ENCODE results near the gene RAB3IL1. TPM values are rescaled to one million over a fixed set of nuclear protein-coding genes. Genes with fewer than 3 reads are reported as not detected.
A peak's percentile ranks its signal among the peaks of the same experiment; 100 is the strongest.
"Not testable (repeated sequence)": the region's sequence is repeated elsewhere in the genome, so short reads cannot be mapped to it uniquely, and the experiment has no call there.

Gene RAB3IL1, protein sequence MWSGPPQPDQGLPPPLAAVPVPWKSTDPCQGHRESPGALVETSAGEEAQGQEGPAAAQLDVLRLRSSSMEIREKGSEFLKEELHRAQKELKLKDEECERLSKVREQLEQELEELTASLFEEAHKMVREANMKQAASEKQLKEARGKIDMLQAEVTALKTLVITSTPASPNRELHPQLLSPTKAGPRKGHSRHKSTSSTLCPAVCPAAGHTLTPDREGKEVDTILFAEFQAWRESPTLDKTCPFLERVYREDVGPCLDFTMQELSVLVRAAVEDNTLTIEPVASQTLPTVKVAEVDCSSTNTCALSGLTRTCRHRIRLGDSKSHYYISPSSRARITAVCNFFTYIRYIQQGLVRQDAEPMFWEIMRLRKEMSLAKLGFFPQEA
- total RNA-seq (17.3 TPM), polyA plus RNA-seq (ENCODE audit: insufficient read depth in 1 of 8, insufficient read length in 8 of 8, low replicate concordance in 1 of 8) (10 to 100 TPM; 26.6 to 38.6 (median 35.5) TPM)
- long read RNA-seq, donor 1, partial matches to known transcripts = 0 of 5 reads
- long read RNA-seq, donor 1, other reads (novel, unspliced or antisense) = 0 of 5 reads
- long read RNA-seq, donor 2 = 0 reads
- long read RNA-seq, donor 3, partial matches to known transcripts = 0 of 5 reads
- long read RNA-seq, donor 3, other reads (novel, unspliced or antisense) = 0 of 5 reads
- long read RNA-seq, donor 4, partial matches to known transcripts = 5 of 8 reads
- long read RNA-seq, donor 4, other reads (novel, unspliced or antisense) = 0 of 8 reads
- long read RNA-seq, donor 5, transcript RAB3IL1-206 (2 exons, 858 nt) = minor isoform, 5 of 37 reads
- long read RNA-seq, donor 5, transcript RAB3IL1-202 (10 exons, 2,284 nt) = major isoform, 14 of 37 reads
- long read RNA-seq, donor 5, partial matches to known transcripts = 18 of 37 reads
- long read RNA-seq, donor 5, other reads (novel, unspliced or antisense) = 0 of 37 reads
- long read RNA-seq, donor 6, partial matches to known transcripts = 0 of 1 reads
- long read RNA-seq, donor 6, other reads (novel, unspliced or antisense) = 0 of 1 reads
- long read RNA-seq, donor 7, transcript RAB3IL1-202 (10 exons, 2,284 nt) = major isoform, 6 of 7 reads
- long read RNA-seq, donor 7, partial matches to known transcripts = 0 of 7 reads
- long read RNA-seq, donor 7, other reads (novel, unspliced or antisense) = 0 of 7 reads
- long read RNA-seq, donor 8, partial matches to known transcripts = 0 of 4 reads
- long read RNA-seq, donor 8, other reads (novel, unspliced or antisense) = 0 of 4 reads
- long read RNA-seq, donor 9, partial matches to known transcripts = 0 of 4 reads
- long read RNA-seq, donor 9, other reads (novel, unspliced or antisense) = 0 of 4 reads
- long read RNA-seq, donor 10, partial matches to known transcripts = 16 of 22 reads
- long read RNA-seq, donor 10, other reads (novel, unspliced or antisense) = 0 of 22 reads
- long read RNA-seq, donor 11, partial matches to known transcripts = 0 of 4 reads
- long read RNA-seq, donor 11, other reads (novel, unspliced or antisense) = 0 of 4 reads

DNA sequence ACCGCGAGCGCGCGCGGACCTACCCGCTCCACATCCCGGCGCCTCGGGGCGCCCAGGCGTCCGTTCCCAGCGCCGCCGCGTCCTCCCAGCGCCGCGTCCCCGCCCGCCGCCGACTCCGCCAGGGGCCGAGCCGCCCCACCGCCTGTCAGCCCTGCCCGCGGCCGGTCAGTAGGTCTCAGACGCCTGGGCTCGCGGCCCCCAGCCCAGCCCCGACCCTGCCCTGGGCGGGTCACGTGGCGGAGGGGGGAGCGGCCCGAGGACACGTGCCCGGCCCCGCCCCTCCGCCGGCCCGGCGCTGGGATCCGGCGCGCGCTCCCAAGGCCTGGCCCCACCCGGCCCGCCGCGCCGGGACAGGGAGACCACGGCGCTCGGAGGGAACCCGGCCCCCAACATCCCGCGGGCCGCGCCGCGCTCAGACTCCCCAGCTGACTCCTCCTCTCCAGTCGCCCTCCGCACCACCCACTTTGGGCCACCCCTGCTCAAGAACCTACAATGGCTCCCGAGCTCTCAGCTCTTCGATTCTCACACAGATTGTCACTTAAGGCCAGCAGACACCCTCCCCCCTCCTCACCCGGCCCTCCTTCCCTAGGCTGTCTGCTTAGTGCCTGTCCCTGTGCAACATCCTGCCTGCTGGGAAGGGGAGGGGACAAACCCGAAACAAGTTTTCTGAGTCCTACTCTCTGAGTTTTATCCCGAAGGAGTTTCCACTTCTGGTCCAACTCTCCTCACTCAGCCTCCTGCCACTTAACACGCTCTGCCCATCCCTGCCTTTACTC, at the start of gene RAB3IL1:
Gene RAB3IL1, minus strand, starts transcription at position 233 of the 776 bp plus-strand sequence. Its CDS starts 199 bp downstream, at position 34.
- peak within 1 kb of the TSS; percentile 64 for H3K4me3 ChIP-seq (ENCODE audit: low read length)
- H3K4me1 ChIP-seq (ENCODE audit: control insufficient read depth, insufficient read depth, low read length) = peaks cover 67% of the 10 kb centered on the region
- WGBS (ENCODE audit: insufficient coverage) = 2% methylated on average over 74 of the region's 74 CpGs
- peak within 1 kb of the TSS; percentile 85 for H3K27ac ChIP-seq (ENCODE audit: low read length)
- no peaks in the 10 kb centered on the region for H3K27me3 ChIP-seq (ENCODE audit: control insufficient read depth, insufficient read depth, low read length)
- DNase-seq = peak; percentile 91
- H3K36me3 ChIP-seq (ENCODE audit: control insufficient read depth, insufficient read depth, low read length) = peaks cover 2% of the 10 kb centered on the region
- H3K9me3 ChIP-seq (replicated peaks; ENCODE audit: control insufficient read depth, low read depth, low read length) = no peaks in the 10 kb centered on the region

DNA sequence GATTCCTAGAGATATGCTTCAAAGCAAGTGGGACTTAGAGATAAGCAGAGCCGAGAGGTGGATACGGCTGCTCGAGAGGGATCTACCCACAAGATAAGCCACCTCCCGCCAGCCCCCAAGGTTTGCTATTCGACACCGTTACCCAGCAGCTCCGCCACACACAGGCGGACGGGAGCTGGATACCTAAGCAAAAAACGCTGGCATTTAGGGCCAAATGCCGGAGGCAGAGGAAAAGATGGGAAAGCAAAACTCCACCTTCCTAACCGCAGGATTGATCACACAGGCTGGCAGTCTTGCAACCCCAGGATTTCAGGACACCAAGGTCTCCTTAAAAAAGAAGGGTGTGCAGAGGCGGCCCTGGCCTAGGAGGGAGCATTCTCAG, 49.4 kb upstream of the RAB3IL1 start:
- DNase-seq = peak; percentile 49
- Histone ChIP-seq H3K4me1 (ENCODE audit: control insufficient read depth, insufficient read depth, low read length) (peaks cover 39% of the 10 kb centered on the region), H3K27me3 (ENCODE audit: control insufficient read depth, insufficient read depth, low read length) (no peaks in the 10 kb centered on the region), H3K36me3 (ENCODE audit: control insufficient read depth, insufficient read depth, low read length) (peaks cover 39% of the 10 kb centered on the region), H3K4me3 (ENCODE audit: low read length) (peak overlapping the region; percentile 86), H3K9me3 (replicated peaks; ENCODE audit: control insufficient read depth, low read depth, low read length) (no peaks in the 10 kb centered on the region), H3K27ac (ENCODE audit: low read length) (peak overlapping the region; percentile 87)
- WGBS (ENCODE audit: insufficient coverage) = 0% methylated on average over 10 of the region's 13 CpGs

DNA sequence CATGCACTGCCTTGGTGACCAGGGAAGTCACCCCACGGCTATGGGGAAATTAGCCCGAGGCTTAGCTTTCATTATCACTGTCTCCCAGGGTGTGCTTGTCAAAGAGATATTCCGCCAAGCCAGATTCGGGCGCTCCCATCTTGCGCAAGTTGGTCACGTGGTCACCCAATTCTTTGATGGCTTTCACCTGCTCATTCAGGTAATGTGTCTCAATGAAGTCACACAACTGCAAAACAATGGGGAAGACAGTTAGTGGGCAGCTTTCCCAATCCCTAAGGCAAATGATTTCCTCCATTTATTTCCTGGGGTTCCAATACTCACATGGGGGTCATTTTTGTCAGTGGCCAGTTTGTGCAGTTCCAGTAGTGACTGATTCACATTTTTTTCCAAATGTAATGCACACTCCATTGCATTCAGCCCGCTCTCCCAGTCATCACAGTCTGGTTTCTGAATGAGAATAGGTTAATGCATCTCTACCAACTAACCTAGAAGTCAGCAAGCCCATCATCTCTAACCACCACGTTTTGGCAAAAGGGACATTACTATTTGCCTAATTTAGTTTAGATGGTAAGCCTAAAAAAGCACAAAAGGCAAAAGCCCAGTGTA, 47.4 kb upstream of the RAB3IL1 start:
- Histone ChIP-seq H3K27ac (ENCODE audit: low read length) (peak overlapping the region; percentile 5), H3K36me3 (ENCODE audit: control insufficient read depth, insufficient read depth, low read length) (peaks cover 43% of the 10 kb centered on the region), H3K4me1 (ENCODE audit: control insufficient read depth, insufficient read depth, low read length) (peaks cover 32% of the 10 kb centered on the region)
- not testable (repeated sequence) for H3K4me3 ChIP-seq (ENCODE audit: low read length); H3K9me3 ChIP-seq (replicated peaks; ENCODE audit: control insufficient read depth, low read depth, low read length); DNase-seq; H3K27me3 ChIP-seq (ENCODE audit: control insufficient read depth, insufficient read depth, low read length)
- 84% methylated on average over 6 of the region's 9 CpGs for WGBS (ENCODE audit: insufficient coverage)

GRCh38 chr11:61964058-61964665, 46.8 kb upstream of the RAB3IL1 start:
- H3K27me3 ChIP-seq (ENCODE audit: control insufficient read depth, insufficient read depth, low read length) = no peaks in the 10 kb centered on the region
- no peak for DNase-seq
- 100% methylated on average over 1 of the region's 4 CpGs for WGBS (ENCODE audit: insufficient coverage)
- no peaks in the 10 kb centered on the region for H3K9me3 ChIP-seq (replicated peaks; ENCODE audit: control insufficient read depth, low read depth, low read length)
- peak overlapping the region; percentile 25 for H3K27ac ChIP-seq (ENCODE audit: low read length)
- H3K36me3 ChIP-seq (ENCODE audit: control insufficient read depth, insufficient read depth, low read length) = peaks cover 48% of the 10 kb centered on the region
- peaks cover 31% of the 10 kb centered on the region for H3K4me1 ChIP-seq (ENCODE audit: control insufficient read depth, insufficient read depth, low read length)
- H3K4me3 ChIP-seq (ENCODE audit: low read length) = no peak overlapping the region

DNA sequence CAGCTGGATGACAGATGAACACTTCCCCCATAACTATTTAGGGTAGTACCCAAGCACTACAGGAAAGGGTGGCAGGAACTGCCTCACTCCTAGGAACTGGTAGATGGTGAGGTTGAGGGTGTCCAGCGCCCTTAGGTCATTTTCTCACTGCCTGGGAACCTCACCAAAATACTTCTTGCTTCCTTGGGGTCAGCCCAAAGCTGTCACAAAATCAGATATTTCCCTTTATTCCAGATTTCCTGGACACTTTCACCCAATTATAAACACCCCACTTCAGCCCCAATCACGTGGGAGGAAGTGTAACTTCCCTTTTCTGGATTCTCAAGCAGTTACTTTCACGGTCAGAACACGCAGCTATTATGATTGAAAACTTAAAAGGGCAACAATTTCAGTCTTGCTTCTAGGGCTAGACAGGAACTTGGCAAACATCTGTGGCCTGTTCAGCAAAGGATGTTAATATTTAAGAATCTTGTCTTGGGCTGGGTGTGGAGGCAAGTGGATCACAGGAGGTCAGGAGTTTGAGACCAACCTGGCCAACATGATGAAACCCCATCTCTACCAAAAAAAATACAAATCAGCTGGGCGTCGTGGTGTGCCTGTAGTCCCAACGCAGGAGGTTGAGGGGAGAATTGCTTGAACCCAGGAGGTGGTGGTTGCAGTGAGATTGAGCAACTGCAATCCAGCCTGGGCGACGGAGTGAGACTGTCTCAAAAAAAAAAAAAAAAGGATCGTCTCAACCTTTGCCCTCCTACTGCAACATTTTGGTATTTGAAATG, 46.1 kb upstream of the RAB3IL1 start:
- Histone ChIP-seq H3K27ac (ENCODE audit: low read length) (peak overlapping the region; percentile 25), H3K4me3 (ENCODE audit: low read length) (no peak overlapping the region), H3K4me1 (ENCODE audit: control insufficient read depth, insufficient read depth, low read length) (peaks cover 25% of the 10 kb centered on the region), H3K27me3 (ENCODE audit: control insufficient read depth, insufficient read depth, low read length) (no peaks in the 10 kb centered on the region), H3K36me3 (ENCODE audit: control insufficient read depth, insufficient read depth, low read length) (peaks cover 49% of the 10 kb centered on the region), H3K9me3 (replicated peaks; ENCODE audit: control insufficient read depth, low read depth, low read length) (no peaks in the 10 kb centered on the region)
- 77% methylated on average over 4 of the region's 10 CpGs for WGBS (ENCODE audit: insufficient coverage)
- peak; percentile 75 for DNase-seq

- no CpG with 5 or more reads among the region's 3 CpGs for WGBS (ENCODE audit: insufficient coverage)
- peak overlapping the region; percentile 51 for H3K27ac ChIP-seq (ENCODE audit: low read length)
- no peak overlapping the region for H3K4me3 ChIP-seq (ENCODE audit: low read length)
- no peaks in the 10 kb centered on the region for H3K9me3 ChIP-seq (replicated peaks; ENCODE audit: control insufficient read depth, low read depth, low read length)
- peaks cover 55% of the 10 kb centered on the region for H3K36me3 ChIP-seq (ENCODE audit: control insufficient read depth, insufficient read depth, low read length)
- H3K4me1 ChIP-seq (ENCODE audit: control insufficient read depth, insufficient read depth, low read length) = peaks cover 20% of the 10 kb centered on the region
- no peaks in the 10 kb centered on the region for H3K27me3 ChIP-seq (ENCODE audit: control insufficient read depth, insufficient read depth, low read length)
- DNase-seq = no peak
Observed at GRCh38 chr11:61963016-61963281, 45.6 kb upstream of the RAB3IL1 start.

DNA sequence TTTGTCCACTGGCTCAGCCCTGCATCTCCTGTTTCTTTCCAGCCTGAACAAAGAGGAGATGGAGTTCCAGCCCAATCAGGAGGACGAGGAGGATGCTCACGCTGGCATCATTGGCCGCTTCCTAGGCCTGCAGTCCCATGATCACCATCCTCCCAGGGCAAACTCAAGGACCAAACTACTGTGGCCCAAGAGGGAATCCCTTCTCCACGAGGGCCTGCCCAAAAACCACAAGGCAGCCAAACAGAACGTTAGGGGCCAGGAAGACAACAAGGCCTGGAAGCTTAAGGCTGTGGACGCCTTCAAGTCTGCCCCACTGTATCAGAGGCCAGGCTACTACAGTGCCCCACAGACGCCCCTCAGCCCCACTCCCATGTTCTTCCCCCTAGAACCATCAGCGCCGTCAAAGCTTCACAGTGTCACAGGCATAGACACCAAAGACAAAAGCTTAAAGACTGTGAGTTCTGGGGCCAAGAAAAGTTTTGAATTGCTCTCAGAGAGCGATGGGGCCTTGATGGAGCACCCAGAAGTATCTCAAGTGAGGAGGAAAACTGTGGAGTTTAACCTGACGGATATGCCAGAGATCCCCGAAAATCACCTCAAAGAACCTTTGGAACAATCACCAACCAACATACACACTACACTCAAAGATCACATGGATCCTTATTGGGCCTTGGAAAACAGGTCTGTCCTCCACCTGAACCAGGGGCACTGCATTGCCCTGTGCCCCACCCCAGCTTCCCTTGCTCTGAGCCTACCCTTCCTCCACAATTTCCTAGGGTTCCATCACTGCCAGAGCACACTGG, 45.0 kb upstream of the RAB3IL1 start:
- no peak overlapping the region for H3K4me3 ChIP-seq (ENCODE audit: low read length)
- WGBS (ENCODE audit: insufficient coverage) = 82% methylated on average over 5 of the region's 12 CpGs
- peaks cover 56% of the 10 kb centered on the region for H3K36me3 ChIP-seq (ENCODE audit: control insufficient read depth, insufficient read depth, low read length)

More for the DNA sequence above, 45.0 kb upstream of the RAB3IL1 start:
- Histone ChIP-seq H3K4me1 (ENCODE audit: control insufficient read depth, insufficient read depth, low read length) (peaks cover 19% of the 10 kb centered on the region), H3K27ac (ENCODE audit: low read length) (peak overlapping the region; percentile 51), H3K9me3 (replicated peaks; ENCODE audit: control insufficient read depth, low read depth, low read length) (no peaks in the 10 kb centered on the region), H3K27me3 (ENCODE audit: control insufficient read depth, insufficient read depth, low read length) (no peaks in the 10 kb centered on the region)
- no peak for DNase-seq
